MM.1S (cell line): ENCODE results near the gene YWHAE.

Experiments used
- CTCF ChIP-seq: fragments of 300-600 bp; sonication (generic); IDR thresholded peaks from 2 replicates; pipeline ENCODE4 v1.5.1; 2016; ENCODE audit warnings: antibody characterized with exemption, low read length, mixed read lengths
- EZH2 ChIP-seq: fragments of 300-600 bp; sonication (generic); optimal IDR thresholded peaks from 2 replicates; pipeline ENCODE3; 2017; ENCODE audit warnings: low read depth, mild to moderate bottlenecking, antibody characterized with exemption, low read length, mixed read lengths
- EZH2phosphoT487 ChIP-seq: fragments of 300-600 bp; sonication (generic); IDR thresholded peaks from 2 replicates; pipeline ENCODE4 v1.6.1; 2018; ENCODE audit warnings: antibody characterized with exemption, low read length

GRCh38 chr17:1384905-1385435 lies 15.1 kb downstream of the YWHAE start:
- TF ChIP-seq CTCF (no peak), EZH2 (no peak), EZH2phosphoT487 (no peak)
